Keratinocyte (primary cell): Measurements from ENCODE around the gene BORCS8. TPM values are rescaled to one million over a fixed set of nuclear protein-coding genes. Genes with fewer than 3 reads are reported as not detected.

Experiments
- DNase-seq: peaks from one replicate; pipeline ENCODE4 v3.0.0-alpha.2; 2011; ENCODE audit warnings: low read depth, missing footprints, low spot score
- FAIRE-seq: peaks from 2 replicates; lab custom pipeline; 2011; peaks lifted over from hg19 to GRCh38; lab: Jason Lieb, UNC
- H2AFZ ChIP-seq: 2 replicates; pipeline ENCODE4 v1.6.0; 2012; ENCODE audit warnings: low read length, control low read depth, inconsistent platforms; ENCODE audit not compliant: control insufficient read depth
- H3K27ac ChIP-seq: 2 replicates; pipeline ENCODE4 v1.5.1; 2011; ENCODE audit warnings: low read length; ENCODE audit not compliant: control insufficient read depth, insufficient read depth
- H3K27me3 ChIP-seq: 3 replicates; pipeline ENCODE4 v1.6.0; 2011; ENCODE audit warnings: low read length; ENCODE audit not compliant: control insufficient read depth, insufficient read depth; ENCODE audit errors: extremely low read depth
- H3K36me3 ChIP-seq, 2 experiments: 2 replicates in 1 of 2; 3 replicates in 1 of 2; pipeline ENCODE4 v1.5.1; 2011; ENCODE audit warnings: low read length in 2 of 2, mild to moderate bottlenecking in 1 of 2; ENCODE audit not compliant: control insufficient read depth in 2 of 2, insufficient read depth in 2 of 2; ENCODE audit errors: extremely low read depth in 1 of 2
- H3K4me1 ChIP-seq: 3 replicates; pipeline ENCODE4 v1.5.1; 2011; ENCODE audit warnings: low read length; ENCODE audit not compliant: control insufficient read depth, insufficient read depth; ENCODE audit errors: extremely low read depth
- H3K4me2 ChIP-seq: 3 replicates; pipeline ENCODE4 v1.6.0; 2011; ENCODE audit warnings: low read depth, low read length; ENCODE audit not compliant: control insufficient read depth, insufficient read depth; ENCODE audit errors: extremely low read depth
- H3K4me3 ChIP-seq, 3 experiments: fragments of 200-600 bp in 1 of 3; sonication (generic) in 1 of 3; 2 replicates in 2 of 3; 3 replicates in 1 of 3; pipeline ENCODE4 v1.5.1; 2011 to 2016; ENCODE audit warnings: low read length in 3 of 3, mild to moderate bottlenecking in 3 of 3, control low read depth in 2 of 3, inconsistent platforms in 1 of 3, low read depth in 1 of 3, mixed read lengths in 1 of 3, mixed run types in 1 of 3, moderate library complexity in 1 of 3; ENCODE audit not compliant: control insufficient read depth in 2 of 3, insufficient read depth in 2 of 3; ENCODE audit errors: extremely low read depth in 1 of 3
- H3K79me2 ChIP-seq: 2 replicates; pipeline ENCODE4 v1.6.0; 2012; ENCODE audit warnings: low read length; ENCODE audit not compliant: control insufficient read depth, insufficient read depth
- H3K9ac ChIP-seq: 3 replicates; pipeline ENCODE4 v1.6.0; 2011; ENCODE audit warnings: low read length; ENCODE audit not compliant: control insufficient read depth, insufficient read depth; ENCODE audit errors: extremely low read depth
- H3K9me1 ChIP-seq: 3 replicates; pipeline ENCODE4 v1.6.0; 2011; ENCODE audit warnings: low read length; ENCODE audit not compliant: control insufficient read depth, insufficient read depth; ENCODE audit errors: extremely low read depth
- H3K9me3 ChIP-seq: 2 replicates; pipeline ENCODE4 v1.5.1; 2012; ENCODE audit warnings: low read depth, low read length; ENCODE audit not compliant: control insufficient read depth
- H4K20me1 ChIP-seq: 3 replicates; pipeline ENCODE4 v1.6.0; 2011; ENCODE audit warnings: low read length; ENCODE audit not compliant: control insufficient read depth, insufficient read depth; ENCODE audit errors: extremely low read depth
- CTCF ChIP-seq, 3 experiments: IDR thresholded peaks in 1 of 3; conservative IDR thresholded peaks in 1 of 3; optimal IDR thresholded peaks in 1 of 3; 2 replicates in 2 of 3; 3 replicates in 1 of 3; pipeline versions ENCODE3 to v1.5.1; 2011; ENCODE audit warnings: low read length in 3 of 3, mild to moderate bottlenecking in 3 of 3, moderate library complexity in 2 of 3, control low read depth in 1 of 3, inconsistent platforms in 1 of 3; ENCODE audit not compliant: insufficient read depth in 2 of 3; ENCODE audit errors: extremely low read depth in 1 of 3
- EZH2 ChIP-seq: IDR thresholded peaks from one replicate; pipeline ENCODE4 v1.6.1; 2012; ENCODE audit warnings: inconsistent platforms, mild to moderate bottlenecking, low read length, moderate library complexity
- dilution Hi-C: fragments of 300-500 bp; cut with MboI; formaldehyde crosslinking; loops from one replicate; pipeline ENCODE4 v1.7.0; 2020; ENCODE audit warnings: low sequenced_read_pairs; ENCODE audit not compliant: extremely low pct_ligation_motif_present
- polyA plus RNA-seq, 5 experiments: library from polyadenylated mRNA; depleted of rRNA in 3 of 5; stranded (reverse) in 3 of 5; stranded (forward) in 1 of 5; unstranded in 1 of 5; fragments of >200 nt; gene quantifications; 1 replicate in 1 of 5; 2 replicates in 3 of 5; 3 replicates in 1 of 5; pipeline versions ENCODE4 v1.2.1 to v1.2.3, GENCODE V29; 2011 to 2012; ENCODE audit warnings: missing spikeins in 2 of 5, low read depth in 1 of 5, low replicate concordance in 1 of 5

The BORCS8 gene
- polyA plus RNA-seq, 1 donor (not counting 4 experiments of a cell fraction or from before 2014, with no cell fraction given), result 16.3 TPM

- no peak overlapping the region for H2AFZ ChIP-seq
Measured at GRCh38 chr19:19209372-19209771, 17.4 kb upstream of the BORCS8 start.

GRCh38 chr19:19207637-19208572, 16.0 kb upstream of the BORCS8 start:
- Histone ChIP-seq H3K36me3 (no peaks in the 10 kb centered on the region), H3K9ac (no peak overlapping the region), H3K4me3 (no peak overlapping the region), H3K4me2 (no peak overlapping the region), H3K27ac (no peak overlapping the region), H3K27me3 (peaks cover 18% of the 10 kb centered on the region), H3K4me1 (no peaks in the 10 kb centered on the region), H3K79me2 (peaks cover 1% of the 10 kb centered on the region), H3K9me1 (no peaks in the 10 kb centered on the region), H2AFZ (no peak overlapping the region), H3K9me3 (no peaks in the 10 kb centered on the region), H4K20me1 (no peaks in the 10 kb centered on the region)
- DNase-seq (no peak), FAIRE-seq (no peak)
- dilution Hi-C loops, result no loop called here
- TF ChIP-seq CTCF (optimal IDR thresholded peaks at IDR 0.05 in 1 of 3, IDR thresholded peaks at IDR 0.05 in 1 of 3, conservative IDR thresholded peaks at IDR 0.05 in 1 of 3; ENCODE audit: extremely low read depth in 1 of 3, insufficient read depth in 2 of 3, low read length in 3 of 3), result no peak
- TF ChIP-seq EZH2, result no peak

More at GRCh38 chr19:19209372-19209771, 17.4 kb upstream of the BORCS8 start:
- no peak overlapping the region for H3K4me2 ChIP-seq
- no peak for DNase-seq
- no peak overlapping the region for H3K9ac ChIP-seq
- no peaks in the 10 kb centered on the region for H3K9me3 ChIP-seq
- H4K20me1 ChIP-seq, result no peaks in the 10 kb centered on the region
- H3K9me1 ChIP-seq, result no peaks in the 10 kb centered on the region
- no peaks in the 10 kb centered on the region for H3K36me3 ChIP-seq
- no peak for FAIRE-seq
- no peak overlapping the region for H3K27ac ChIP-seq
- peaks cover 31% of the 10 kb centered on the region for H3K27me3 ChIP-seq
- H3K79me2 ChIP-seq, result no peaks in the 10 kb centered on the region
- dilution Hi-C loops, result no loop called here
- no peaks in the 10 kb centered on the region for H3K4me1 ChIP-seq
- no peak overlapping the region for H3K4me3 ChIP-seq
- TF ChIP-seq CTCF (optimal IDR thresholded peaks at IDR 0.05 in 1 of 3, IDR thresholded peaks at IDR 0.05 in 1 of 3, conservative IDR thresholded peaks at IDR 0.05 in 1 of 3; ENCODE audit: extremely low read depth in 1 of 3, insufficient read depth in 2 of 3, low read length in 3 of 3), result no peak
- no peak for TF ChIP-seq EZH2
